ENCODE data around the gene KLHL12. TPM values are rescaled to one million over a fixed set of nuclear protein-coding genes. Genes with fewer than 3 reads are reported as not detected.

KLHL12 gene
- total RNA-seq, 1 experiment from 2014 or later: 29.6 TPM

- BruUV-seq (replicated peaks): no TSS peak
- intact Hi-C loops (cut with micrococcal nuclease; ENCODE audit: unreplicated experiment): no loop called here
- Histone ChIP-seq H3K4me2 (no peak overlapping the region), H3K27me3 (ENCODE audit: insufficient read depth, low read depth) (no peaks in the 10 kb centered on the region), H3K4me3 (no peak overlapping the region), H3K4me1 (replicated peaks; ENCODE audit: insufficient read depth) (no peaks in the 10 kb centered on the region), H3K27ac (no peak overlapping the region), H3K79me2 (ENCODE audit: low read depth) (no peaks in the 10 kb centered on the region), H3K36me3 (ENCODE audit: low read depth) (peaks cover 3% of the 10 kb centered on the region; the same call in 1 of the 2 replicates), H3K9me3 (ENCODE audit: insufficient read depth, low read depth) (no peaks in the 10 kb centered on the region), H4K20me1 (ENCODE audit: insufficient read depth) (no peaks in the 10 kb centered on the region), H2AFZ (no peak overlapping the region), H3F3A (ENCODE audit: insufficient read depth, low read depth) (no peaks in the 10 kb centered on the region), H3K9me2 (ENCODE audit: insufficient read depth) (no peaks in the 10 kb centered on the region)
- TF ChIP-seq CTCF (conservative IDR thresholded peaks at IDR 0.05): no peak
- no peak for TF ChIP-seq EZH2 (IDR thresholded peaks at IDR 0.05; ENCODE audit: low read depth)
- CTCF ChIA-PET: no interaction called here
- no peak for DNase-seq
- POLR2A ChIA-PET (ENCODE audit: unreplicated experiment): no interaction called here
Observed at GRCh38 chr1:202901555-202901954, 25.5 kb downstream of the KLHL12 start.

GRCh38 chr1:202892501-202892900, 34.5 kb downstream of the KLHL12 start:
- POLR2A ChIA-PET (ENCODE audit: unreplicated experiment): no interaction called here
- peaks cover 8% of the 10 kb centered on the region; the same call in 1 of the 2 replicates for H3K36me3 ChIP-seq (ENCODE audit: low read depth)

GRCh38 chr1:202890392-202890791, 36.6 kb downstream of the KLHL12 start:
- BruUV-seq (replicated peaks): no TSS peak

More at GRCh38 chr1:202892501-202892900, 34.5 kb downstream of the KLHL12 start:
- Histone ChIP-seq H3K27ac (no peak overlapping the region), H3K79me2 (ENCODE audit: low read depth) (peaks cover 7% of the 10 kb centered on the region), H3K9me2 (ENCODE audit: insufficient read depth) (no peaks in the 10 kb centered on the region), H3K4me3 (no peak overlapping the region), H3K4me1 (replicated peaks; ENCODE audit: insufficient read depth) (peaks cover 10% of the 10 kb centered on the region), H4K20me1 (ENCODE audit: insufficient read depth) (no peaks in the 10 kb centered on the region), H3K4me2 (no peak overlapping the region), H3K27me3 (ENCODE audit: insufficient read depth, low read depth) (no peaks in the 10 kb centered on the region), H3K9me3 (ENCODE audit: insufficient read depth, low read depth) (no peaks in the 10 kb centered on the region), H3F3A (ENCODE audit: insufficient read depth, low read depth) (peaks cover 17% of the 10 kb centered on the region; the same call in 1 of the 2 replicates), H2AFZ (no peak overlapping the region)
- CTCF ChIA-PET: no interaction called here
- no peak for DNase-seq
- intact Hi-C loops (cut with micrococcal nuclease; ENCODE audit: unreplicated experiment): no loop called here
- no TSS peak for BruUV-seq (replicated peaks)
- TF ChIP-seq CTCF (conservative IDR thresholded peaks at IDR 0.05) (no peak), EZH2 (IDR thresholded peaks at IDR 0.05; ENCODE audit: low read depth) (no peak)

More at GRCh38 chr1:202890392-202890791, 36.6 kb downstream of the KLHL12 start:
- H4K20me1 ChIP-seq (ENCODE audit: insufficient read depth): no peaks in the 10 kb centered on the region; the same call in 1 of the 2 replicates
- intact Hi-C loops (cut with micrococcal nuclease; ENCODE audit: unreplicated experiment): no loop called here
- no peak overlapping the region for H2AFZ ChIP-seq
- H3K36me3 ChIP-seq (ENCODE audit: low read depth): no peaks in the 10 kb centered on the region
- no peaks in the 10 kb centered on the region for H3K9me3 ChIP-seq (ENCODE audit: insufficient read depth, low read depth)
- CTCF ChIA-PET: interaction anchor here (0.6 kb wide), 1 partner anchor 37 kb away, joined by 7 read pairs; no protein-coding TSS in a partner anchor
- peaks cover 17% of the 10 kb centered on the region; the same call in 1 of the 2 replicates for H3F3A ChIP-seq (ENCODE audit: insufficient read depth, low read depth)
- DNase-seq: no peak
- no peaks in the 10 kb centered on the region for H3K27me3 ChIP-seq (ENCODE audit: insufficient read depth, low read depth)
- no peak overlapping the region for H3K4me3 ChIP-seq
- no peaks in the 10 kb centered on the region for H3K9me2 ChIP-seq (ENCODE audit: insufficient read depth)
- POLR2A ChIA-PET (ENCODE audit: unreplicated experiment): interaction anchor here (0.5 kb wide), 1 partner anchor 349 kb away, joined by 3 read pairs; no protein-coding TSS in a partner anchor
- no peak overlapping the region for H3K27ac ChIP-seq
- H3K79me2 ChIP-seq (ENCODE audit: low read depth): peaks cover 23% of the 10 kb centered on the region
- peaks cover 16% of the 10 kb centered on the region for H3K4me1 ChIP-seq (replicated peaks; ENCODE audit: insufficient read depth)
- TF ChIP-seq CTCF (conservative IDR thresholded peaks at IDR 0.05) (no peak), EZH2 (IDR thresholded peaks at IDR 0.05; ENCODE audit: low read depth) (no peak)
- H3K4me2 ChIP-seq: no peak overlapping the region

Measured in PC-9 (cell line).